ENCODE measurements around the gene ZNF649. TPM values are rescaled to one million over a fixed set of nuclear protein-coding genes. Genes with fewer than 3 reads are reported as not detected.
A peak's percentile ranks its signal among the peaks of the same experiment; 100 is the strongest.

ZNF649 gene
- total and polyA plus RNA-seq, 7 donors: 2.3 to 14.6 (median 10.5) TPM

- Histone ChIP-seq H3K9me3 (peaks cover 0 to 29% (median 1%) of the 10 kb centered on the region in 4 donors), H3K4me1 (peaks cover 0 to 9% (median 9%) of the 10 kb centered on the region in 4 donors), H3K4me3 (no peak overlapping the region), H3K36me3 (peaks cover 25 to 71% (median 48%) of the 10 kb centered on the region in 4 donors), H3K27me3 (no peaks in the 10 kb centered on the region), H3K27ac (no peak overlapping the region)
- no peak for DNase-seq
- 89 to 98% methylated on average over 8 of the region's 8 CpGs for WGBS, 2 donors
- no peak for TF ChIP-seq POLR2A (IDR thresholded peaks at IDR 0.05)
- no peak for TF ChIP-seq POLR2AphosphoS5 (IDR thresholded peaks at IDR 0.05)
- no peak for TF ChIP-seq CTCF (IDR thresholded peaks at IDR 0.05)
- no peak for TF ChIP-seq EP300 (IDR thresholded peaks at IDR 0.05)
- intact Hi-C loops (cut with DNase I): no loop called here
Measured at GRCh38 chr19:51931921-51932320, 27.1 kb upstream of the ZNF649 start.

DNA sequence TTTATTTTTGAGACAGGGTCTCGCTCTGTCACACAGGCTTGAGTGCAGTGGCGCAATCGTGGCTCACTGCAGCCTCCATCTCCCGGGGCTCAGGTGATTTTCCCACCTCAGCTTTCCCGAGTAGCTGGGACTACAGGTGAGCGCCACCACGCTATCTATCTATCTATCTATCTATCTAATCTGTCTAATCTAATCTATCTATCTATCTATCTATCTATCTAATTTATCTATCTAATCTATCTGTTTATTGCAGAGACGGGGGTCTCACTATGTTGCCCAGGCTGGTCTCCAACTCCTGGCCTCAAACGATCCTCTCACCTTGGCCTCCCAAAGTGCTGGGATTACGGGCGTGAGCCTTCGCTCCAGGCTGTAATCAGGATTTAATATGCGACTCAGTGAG, 23.0 kb upstream of the ZNF649 start:
- H3K4me3 ChIP-seq: peak overlapping the region; percentile 68 to 91 (median 84)
- peaks cover 4 to 17% (median 6%) of the 10 kb centered on the region in 4 donors for H3K9me3 ChIP-seq
- H3K36me3 ChIP-seq: peaks cover 4 to 31% (median 16%) of the 10 kb centered on the region in 4 donors
- no peaks in the 10 kb centered on the region for H3K27me3 ChIP-seq
- intact Hi-C loops (cut with DNase I): loop anchor here (1.0 kb wide), 1 partner anchor 40 kb away; no protein-coding TSS in a partner anchor
- no peak for DNase-seq
- WGBS, 2 donors: 31 to 36% methylated on average over 13 of the region's 13 CpGs
- TF ChIP-seq POLR2A (IDR thresholded peaks at IDR 0.05) (no peak), CTCF (IDR thresholded peaks at IDR 0.05) (no peak), EP300 (IDR thresholded peaks at IDR 0.05) (no peak), POLR2AphosphoS5 (IDR thresholded peaks at IDR 0.05) (no peak)
- peaks cover 0 to 14% (median 11%) of the 10 kb centered on the region in 4 donors for H3K4me1 ChIP-seq
- H3K27ac ChIP-seq: peak overlapping the region; percentile 81 to 88 (median 86)

- Histone ChIP-seq H3K4me3 (peak within 1 kb of the TSS; percentile 68 to 91 (median 84)), H3K4me1 (peaks cover 0 to 14% (median 11%) of the 10 kb centered on the region in 4 donors), H3K27me3 (no peaks in the 10 kb centered on the region), H3K9me3 (peaks cover 12 to 19% (median 13%) of the 10 kb centered on the region in 4 donors), H3K36me3 (peaks cover 4 to 24% (median 13%) of the 10 kb centered on the region in 4 donors), H3K27ac (peak within 1 kb of the TSS; percentile 81 to 88 (median 86))
- 0 to 1% methylated on average over 52 of the region's 52 CpGs for WGBS, 2 donors
- no peak for TF ChIP-seq POLR2A (IDR thresholded peaks at IDR 0.05)
- no peak for TF ChIP-seq EP300 (IDR thresholded peaks at IDR 0.05)
- TF ChIP-seq POLR2AphosphoS5 (IDR thresholded peaks at IDR 0.05): peak in 3 of 4 donors; percentile 23 to 45 (median 36)
- peak in 1 of 4 experiments; percentile 12 for TF ChIP-seq CTCF (IDR thresholded peaks at IDR 0.05)
- intact Hi-C loops (cut with DNase I): loop anchor here (1.0 kb wide), 1 partner anchor 39 kb away; no protein-coding TSS in a partner anchor
- peak; percentile 92 for DNase-seq
Measured at GRCh38 chr19:51926784-51927741, 22.2 kb upstream of the ZNF649 start, which contains the start of gene ZNF613. Gene ZNF613 (plus strand): TSS chr19:51927472. CDS start chr19:51936221, 8,749 bp downstream.

- WGBS, 2 donors: 25 to 38% methylated on average over 11 of the region's 11 CpGs
- Histone ChIP-seq H3K4me1 (peaks cover 0 to 14% (median 11%) of the 10 kb centered on the region in 4 donors), H3K36me3 (peaks cover 4 to 18% (median 10%) of the 10 kb centered on the region in 4 donors), H3K9me3 (peaks cover 18 to 25% (median 19%) of the 10 kb centered on the region in 4 donors), H3K4me3 (peak overlapping the region; percentile 68 to 91 (median 84)), H3K27me3 (no peaks in the 10 kb centered on the region), H3K27ac (peak overlapping the region; percentile 81 to 88 (median 86))
- DNase-seq: no peak
- TF ChIP-seq POLR2A (IDR thresholded peaks at IDR 0.05): no peak
- TF ChIP-seq POLR2AphosphoS5 (IDR thresholded peaks at IDR 0.05): no peak
- TF ChIP-seq EP300 (IDR thresholded peaks at IDR 0.05): no peak
- TF ChIP-seq CTCF (IDR thresholded peaks at IDR 0.05): no peak
- intact Hi-C loops (cut with DNase I): no loop called here
Measured at GRCh38 chr19:51926426-51926783, 21.6 kb upstream of the ZNF649 start.
